Thymus (tissue), 11 donors: ENCODE measurements around the gene HNF4A. TPM values are rescaled to one million over a fixed set of nuclear protein-coding genes. Genes with fewer than 3 reads are reported as not detected.

Source experiments
- DNase-seq, 9 donors: peaks; one replicate each; pipeline ENCODE4 v3.0.0-alpha.2; 2013; ENCODE audit warnings: low spot score in 9 of 9, low read depth in 6 of 9, missing footprints in 1 of 9
- H3K27ac ChIP-seq, 2 donors: one replicate each; pipeline ENCODE4 v1.5.1; 2013; ENCODE audit warnings: control low read depth in 1 of 2, low read depth in 1 of 2, low read length in 1 of 2, mild to moderate bottlenecking in 1 of 2, moderate library complexity in 1 of 2
- H3K27me3 ChIP-seq, 2 donors: one replicate each; pipeline ENCODE4 v1.5.1; 2013; ENCODE audit warnings: low read length in 1 of 2; ENCODE audit not compliant: control insufficient read depth in 2 of 2, insufficient read depth in 1 of 2
- H3K36me3 ChIP-seq, 2 donors: one replicate each; pipeline ENCODE4 v1.5.1; 2013; ENCODE audit warnings: low read length in 1 of 2, mild to moderate bottlenecking in 1 of 2, moderate library complexity in 1 of 2; ENCODE audit not compliant: control insufficient read depth in 2 of 2, insufficient read depth in 2 of 2
- H3K4me1 ChIP-seq, 2 donors: one replicate each; pipeline ENCODE4 v1.5.1; 2013; ENCODE audit warnings: low read length in 2 of 2; ENCODE audit not compliant: control insufficient read depth in 2 of 2, insufficient read depth in 2 of 2
- H3K4me3 ChIP-seq, 2 donors: one replicate each; pipeline ENCODE4 v1.5.1; 2013; ENCODE audit warnings: low read length in 2 of 2, control low read depth in 1 of 2, mild to moderate bottlenecking in 1 of 2
- H3K9me3 ChIP-seq, 2 donors: one replicate each; pipeline ENCODE4 v1.5.1; 2013; ENCODE audit warnings: low read length in 1 of 2, mild to moderate bottlenecking in 1 of 2; ENCODE audit not compliant: control insufficient read depth in 2 of 2, insufficient read depth in 1 of 2
- WGBS: extraction: QIAGEN DNeasy Blood & Tissue Kit; methylation state at CpG from one replicate; pipeline ENCODE4 v1.1.7; 2013; 5-methylcytosine and 5-hydroxymethylcytosine counted together
- polyA plus RNA-seq: library from polyadenylated mRNA; stranded (reverse); fragments of 200-250 nt; gene quantifications from one replicate; pipeline ENCODE4 v1.2.3, GENCODE V29; 2013
- total RNA-seq: library from RNA; stranded (reverse); fragments of 120-200 nt; gene quantifications from one replicate; pipeline ENCODE4 v1.2.4, GENCODE V29; 2013
- donor health status: healthy.

HNF4A gene
- total and polyA plus RNA-seq, 2 donors, result 0.05 to 0.16 TPM

DNA sequence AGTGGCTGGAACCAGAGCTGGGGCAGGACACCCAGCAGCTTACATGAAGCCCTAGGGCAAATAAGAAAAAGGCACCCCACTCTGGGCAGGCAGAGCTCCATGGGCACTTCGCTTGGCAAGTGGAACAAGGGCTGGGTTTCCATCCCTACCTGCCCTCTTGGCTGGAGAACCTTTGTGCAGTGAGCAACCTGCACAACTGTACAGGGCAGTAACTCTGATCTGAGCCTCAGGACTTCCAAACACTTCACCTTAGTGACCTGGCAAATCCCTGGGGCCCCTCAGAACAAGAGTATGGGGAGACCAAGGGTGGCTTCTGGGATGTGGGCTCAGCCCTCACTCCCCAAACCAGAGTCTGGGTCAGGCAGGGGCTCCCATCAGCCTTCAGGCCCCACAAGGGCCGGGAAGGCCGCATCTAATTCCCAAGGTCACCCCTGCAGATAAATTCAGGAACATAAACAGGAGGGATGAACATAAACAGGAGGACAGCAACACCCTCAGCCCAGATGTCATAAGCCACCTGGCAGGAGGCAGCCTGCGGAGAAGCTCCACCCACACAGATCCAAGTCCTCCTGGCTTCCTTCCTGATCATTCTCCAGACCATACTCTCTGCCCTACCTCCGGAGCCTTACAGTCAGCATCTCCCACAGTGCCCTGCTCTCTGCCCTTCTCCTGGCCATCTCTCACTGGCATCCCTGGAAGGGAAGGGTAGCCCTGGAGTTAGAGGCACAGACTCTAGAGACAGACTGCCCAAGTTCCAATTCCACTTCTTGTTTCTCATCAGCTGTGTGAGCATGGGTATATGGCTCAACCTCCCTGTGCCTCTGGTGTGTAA, 37.5 kb downstream of the HNF4A start:
- no peaks in the 10 kb centered on the region for H3K9me3 ChIP-seq
- WGBS, result 88% methylated on average over 5 of the region's 5 CpGs
- H3K27ac ChIP-seq, result no peak overlapping the region
- no peaks in the 10 kb centered on the region for H3K4me1 ChIP-seq
- no peak overlapping the region for H3K4me3 ChIP-seq
- no peaks in the 10 kb centered on the region for H3K36me3 ChIP-seq
- peaks cover 0 to 33% of the 10 kb centered on the region in 2 donors for H3K27me3 ChIP-seq
- DNase-seq, result no peak

DNA sequence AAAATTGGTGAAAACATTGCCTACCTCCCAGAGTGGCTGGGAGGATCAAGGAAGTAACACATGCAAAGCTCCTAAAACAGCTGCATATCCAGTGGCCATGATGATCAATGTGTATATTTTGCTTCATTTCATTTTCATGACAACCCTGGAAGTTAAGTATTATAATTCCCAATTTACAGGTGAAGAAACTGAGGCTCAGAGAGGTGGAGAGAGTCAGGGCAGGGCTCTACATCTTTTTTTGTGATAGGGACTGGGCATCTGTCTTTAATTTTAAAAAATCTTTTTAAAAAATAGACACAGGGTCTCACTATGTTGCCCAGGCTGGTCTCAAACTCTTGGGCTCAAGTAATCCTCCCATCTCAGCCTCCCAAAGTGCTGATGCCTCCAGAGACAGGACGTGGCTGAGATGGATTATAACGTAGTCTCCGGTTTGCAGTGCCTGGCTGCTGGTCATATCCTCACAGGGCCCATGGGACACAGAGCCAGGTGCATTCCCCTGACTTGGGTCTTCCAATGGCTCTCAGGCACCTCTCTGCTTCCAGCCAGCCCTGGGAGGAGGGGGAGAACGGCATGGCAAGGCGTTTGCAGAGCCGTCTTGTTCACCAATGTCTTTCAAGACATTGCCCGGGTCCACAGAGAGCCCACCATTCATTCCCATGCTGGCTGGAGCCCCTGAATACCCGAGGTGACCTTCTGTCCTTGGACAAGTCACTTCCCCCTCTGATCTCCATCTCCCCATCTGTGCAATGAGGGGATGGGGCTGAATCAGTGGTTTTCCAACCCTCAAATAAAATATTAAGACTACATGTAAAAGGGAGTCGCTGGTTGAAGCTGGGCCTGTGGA, 38.3 kb downstream of the HNF4A start:
- no peaks in the 10 kb centered on the region for H3K36me3 ChIP-seq
- no peaks in the 10 kb centered on the region for H3K9me3 ChIP-seq
- H3K27ac ChIP-seq, result peak overlapping the region in 1 of 2 donors; percentile 30
- no peaks in the 10 kb centered on the region for H3K4me1 ChIP-seq
- H3K4me3 ChIP-seq, result no peak overlapping the region
- peaks cover 0 to 30% of the 10 kb centered on the region in 2 donors for H3K27me3 ChIP-seq
- DNase-seq, result no peak
- WGBS, result 92% methylated on average over 9 of the region's 9 CpGs

DNA sequence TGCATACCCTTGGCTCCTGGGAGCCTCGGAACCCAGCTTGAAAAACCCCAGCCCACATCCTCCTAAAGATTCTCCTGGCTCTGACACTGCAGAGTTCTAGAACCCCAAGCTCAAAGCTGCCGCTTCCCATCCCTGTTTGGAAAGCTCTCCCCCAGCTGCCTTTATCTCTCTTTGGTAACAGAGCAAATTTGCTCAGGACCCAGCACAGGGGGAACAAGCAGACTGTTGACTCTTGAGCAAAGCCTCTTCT, 38.9 kb downstream of the HNF4A start:
- DNase-seq, result no peak
- Histone ChIP-seq H3K27me3 (peaks cover 0 to 28% of the 10 kb centered on the region in 2 donors), H3K9me3 (no peaks in the 10 kb centered on the region), H3K27ac (peak overlapping the region in 1 of 2 donors; percentile 30), H3K4me3 (no peak overlapping the region), H3K4me1 (no peaks in the 10 kb centered on the region), H3K36me3 (no peaks in the 10 kb centered on the region)
- 96% methylated on average over 2 of the region's 2 CpGs for WGBS

DNA sequence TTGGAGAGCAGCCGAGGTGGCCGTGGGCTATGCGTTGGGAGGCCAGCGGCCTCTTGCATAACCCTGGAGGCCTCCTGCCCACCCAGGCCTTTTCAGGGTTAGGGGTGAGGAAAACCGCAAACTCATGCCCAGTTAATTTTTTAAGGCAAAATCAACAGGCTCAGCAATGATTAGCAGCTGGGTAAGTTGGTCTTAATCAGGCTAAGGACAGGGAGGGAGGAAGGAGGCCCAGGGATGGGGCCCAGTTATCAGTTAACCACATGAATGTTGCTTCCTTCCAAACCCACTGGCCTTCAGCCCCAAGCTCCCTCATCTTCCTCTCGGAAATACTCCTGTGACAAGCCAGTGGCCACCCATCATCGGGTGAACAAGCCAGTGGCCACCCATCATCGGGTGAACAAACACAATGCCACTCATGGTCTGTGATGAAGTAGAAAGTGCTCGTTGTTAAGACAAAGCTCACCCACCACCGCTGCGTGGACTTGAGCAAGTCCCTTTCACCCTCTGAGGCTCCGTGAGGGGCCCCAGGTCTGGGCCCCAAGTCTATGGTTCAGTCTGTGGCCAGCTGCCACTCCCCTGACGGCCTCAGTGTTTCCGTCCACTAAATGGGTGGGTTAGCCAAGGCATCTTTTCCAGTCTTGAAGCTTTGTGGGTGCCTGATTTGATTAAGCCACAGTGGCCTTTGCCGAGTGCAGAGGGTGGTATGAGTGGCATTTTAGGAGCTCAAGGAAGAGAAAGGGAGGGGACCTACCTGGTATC, 39.4 kb downstream of the HNF4A start:
- Histone ChIP-seq H3K36me3 (no peaks in the 10 kb centered on the region), H3K4me1 (no peaks in the 10 kb centered on the region), H3K27me3 (peaks cover 0 to 25% of the 10 kb centered on the region in 2 donors), H3K9me3 (no peaks in the 10 kb centered on the region), H3K4me3 (no peak overlapping the region), H3K27ac (no peak overlapping the region)
- WGBS, result 84% methylated on average over 15 of the region's 15 CpGs
- DNase-seq, result no peak

DNA sequence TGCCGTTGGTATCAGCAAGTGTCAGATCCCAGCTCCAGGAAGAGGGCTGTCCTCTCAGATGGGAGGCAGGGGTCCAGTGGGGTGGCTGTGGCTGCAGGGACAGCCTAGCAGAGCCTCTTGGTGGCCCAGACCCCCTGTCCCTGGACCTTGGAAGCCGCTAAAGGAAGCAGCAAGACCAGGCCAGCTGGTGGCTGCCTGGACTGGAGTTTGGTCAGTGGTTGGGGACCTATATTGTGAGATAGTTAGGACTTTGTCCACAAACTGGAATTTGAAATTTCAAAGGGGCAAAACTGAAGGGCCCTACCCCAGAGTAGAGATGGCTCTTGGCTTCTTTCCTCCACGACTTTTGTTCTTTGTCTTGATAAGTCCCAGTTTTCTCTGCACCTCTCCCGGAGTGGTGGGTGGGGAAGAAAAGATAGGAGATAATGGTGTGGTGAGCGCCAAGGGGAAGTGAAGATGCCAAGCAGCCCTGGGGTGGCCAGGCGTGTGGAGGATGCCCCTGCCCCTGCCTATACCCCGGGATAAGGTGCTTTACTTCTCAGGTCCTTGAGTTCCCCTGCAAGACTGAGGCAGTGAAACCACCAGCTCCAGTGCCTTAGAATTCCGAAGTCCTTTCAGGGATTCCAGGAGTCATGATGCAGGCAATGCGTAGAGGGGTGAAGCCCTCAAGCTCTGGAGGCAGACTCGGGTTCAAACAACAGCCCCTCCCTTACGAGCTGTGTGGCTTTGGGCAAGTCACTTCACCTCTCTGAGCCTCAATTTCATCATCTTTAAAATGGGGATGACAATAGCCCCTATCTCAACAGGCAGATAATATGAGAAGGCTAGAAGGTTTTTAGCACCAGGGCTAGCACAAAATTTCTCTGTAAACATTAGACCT, 40.2 kb downstream of the HNF4A start:
- Histone ChIP-seq H3K9me3 (no peaks in the 10 kb centered on the region), H3K27ac (no peak overlapping the region), H3K36me3 (no peaks in the 10 kb centered on the region), H3K27me3 (peaks cover 0 to 22% of the 10 kb centered on the region in 2 donors), H3K4me3 (no peak overlapping the region), H3K4me1 (no peaks in the 10 kb centered on the region)
- DNase-seq, result no peak
- WGBS, result 82% methylated on average over 11 of the region's 11 CpGs

DNA sequence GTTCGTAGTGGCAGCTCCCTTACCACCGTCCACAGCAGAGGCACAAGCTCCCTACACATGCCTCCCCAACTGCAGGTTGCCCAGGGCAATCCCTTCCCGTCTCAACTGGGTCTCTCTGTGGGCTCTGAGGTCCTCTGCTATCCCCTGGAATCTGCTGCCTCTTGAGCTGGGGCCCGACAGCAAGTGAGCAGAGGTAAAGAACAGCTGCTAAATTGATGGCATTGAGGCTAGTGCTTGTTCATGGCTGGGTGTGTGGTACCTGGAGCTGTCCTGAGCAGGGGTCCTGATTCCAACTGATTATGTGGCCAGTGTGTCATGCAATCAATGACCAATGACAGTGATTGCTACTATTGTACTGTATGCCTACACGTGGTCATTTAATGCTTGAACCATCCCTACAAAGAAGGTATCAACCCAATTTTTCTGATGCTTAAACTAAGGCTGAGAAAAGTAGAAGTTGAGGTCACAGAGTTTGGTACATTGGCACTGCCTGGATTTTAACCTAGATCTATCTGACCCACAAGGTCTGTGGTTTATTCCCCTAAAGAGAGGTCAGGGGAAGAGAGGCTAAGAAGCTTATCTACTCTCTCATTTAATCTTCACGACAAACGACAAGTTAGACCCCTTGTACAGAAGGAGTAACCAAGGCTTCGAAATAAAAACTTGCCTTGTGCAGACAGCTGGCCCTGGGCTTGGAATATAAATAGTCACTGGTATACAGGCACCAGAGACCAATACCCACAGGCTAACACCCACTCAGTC, 41.1 kb downstream of the HNF4A start:
- Histone ChIP-seq H3K4me1 (no peaks in the 10 kb centered on the region), H3K27ac (no peak overlapping the region), H3K4me3 (no peak overlapping the region), H3K36me3 (no peaks in the 10 kb centered on the region), H3K27me3 (peaks cover 0 to 22% of the 10 kb centered on the region in 2 donors), H3K9me3 (no peaks in the 10 kb centered on the region)
- DNase-seq, result no peak
- 71% methylated on average over 8 of the region's 8 CpGs for WGBS

DNA sequence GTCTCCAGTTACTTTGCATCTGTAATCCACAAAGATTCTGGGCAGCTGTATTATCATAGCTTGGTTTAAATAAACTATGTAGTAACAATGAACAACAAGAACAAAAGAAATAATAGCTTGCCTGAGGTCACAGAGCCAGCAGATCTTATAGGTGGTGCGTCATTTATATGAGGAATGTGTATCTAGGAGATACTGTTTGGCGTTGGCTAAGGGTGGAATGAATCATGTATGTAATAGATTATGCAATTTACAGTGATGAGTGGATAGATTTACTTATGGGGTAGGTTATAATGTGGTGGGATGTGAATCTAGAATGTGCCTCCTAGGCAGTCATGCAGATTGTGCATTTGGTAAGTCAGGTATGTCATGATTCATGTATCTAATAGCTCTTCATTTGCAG, 42.8 kb downstream of the HNF4A start:
- Histone ChIP-seq H3K27ac (no peak overlapping the region), H3K27me3 (peaks cover 0 to 21% of the 10 kb centered on the region in 2 donors), H3K9me3 (no peaks in the 10 kb centered on the region), H3K36me3 (no peaks in the 10 kb centered on the region), H3K4me3 (no peak overlapping the region), H3K4me1 (no peaks in the 10 kb centered on the region)
- 96% methylated on average over 2 of the region's 2 CpGs for WGBS
- no peak for DNase-seq

DNA sequence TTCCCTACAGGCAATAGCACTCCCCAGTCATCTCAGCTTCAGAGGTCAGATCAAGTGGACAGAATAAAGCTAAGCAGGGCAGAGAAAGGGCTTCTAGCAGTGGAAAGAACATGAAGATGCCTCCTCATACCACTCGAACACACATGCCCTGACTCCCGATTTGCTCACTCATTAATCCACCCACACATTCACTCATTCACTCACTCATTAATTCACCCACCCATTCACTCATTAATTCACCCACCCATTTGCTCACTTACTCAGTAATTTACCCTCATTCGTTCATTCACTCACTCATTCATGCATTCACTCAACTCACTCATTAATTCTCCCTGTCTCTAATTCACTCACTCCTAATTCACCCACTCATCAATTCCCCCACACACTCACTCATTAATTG, 43.9 kb downstream of the HNF4A start:
- Histone ChIP-seq H3K27ac (no peak overlapping the region), H3K27me3 (peaks cover 0 to 21% of the 10 kb centered on the region in 2 donors), H3K36me3 (no peaks in the 10 kb centered on the region), H3K4me1 (no peaks in the 10 kb centered on the region), H3K9me3 (no peaks in the 10 kb centered on the region), H3K4me3 (no peak overlapping the region)
- 92% methylated on average over 3 of the region's 3 CpGs for WGBS
- DNase-seq, result no peak
